Measurements from ENCODE around the gene CEP85L. TPM values are rescaled to one million over a fixed set of nuclear protein-coding genes. Genes with fewer than 3 reads are reported as not detected.

Gene CEP85L
- total and polyA plus RNA-seq, 10 donors, result 6.3 to 46.5 (median 30.7) TPM

DNA sequence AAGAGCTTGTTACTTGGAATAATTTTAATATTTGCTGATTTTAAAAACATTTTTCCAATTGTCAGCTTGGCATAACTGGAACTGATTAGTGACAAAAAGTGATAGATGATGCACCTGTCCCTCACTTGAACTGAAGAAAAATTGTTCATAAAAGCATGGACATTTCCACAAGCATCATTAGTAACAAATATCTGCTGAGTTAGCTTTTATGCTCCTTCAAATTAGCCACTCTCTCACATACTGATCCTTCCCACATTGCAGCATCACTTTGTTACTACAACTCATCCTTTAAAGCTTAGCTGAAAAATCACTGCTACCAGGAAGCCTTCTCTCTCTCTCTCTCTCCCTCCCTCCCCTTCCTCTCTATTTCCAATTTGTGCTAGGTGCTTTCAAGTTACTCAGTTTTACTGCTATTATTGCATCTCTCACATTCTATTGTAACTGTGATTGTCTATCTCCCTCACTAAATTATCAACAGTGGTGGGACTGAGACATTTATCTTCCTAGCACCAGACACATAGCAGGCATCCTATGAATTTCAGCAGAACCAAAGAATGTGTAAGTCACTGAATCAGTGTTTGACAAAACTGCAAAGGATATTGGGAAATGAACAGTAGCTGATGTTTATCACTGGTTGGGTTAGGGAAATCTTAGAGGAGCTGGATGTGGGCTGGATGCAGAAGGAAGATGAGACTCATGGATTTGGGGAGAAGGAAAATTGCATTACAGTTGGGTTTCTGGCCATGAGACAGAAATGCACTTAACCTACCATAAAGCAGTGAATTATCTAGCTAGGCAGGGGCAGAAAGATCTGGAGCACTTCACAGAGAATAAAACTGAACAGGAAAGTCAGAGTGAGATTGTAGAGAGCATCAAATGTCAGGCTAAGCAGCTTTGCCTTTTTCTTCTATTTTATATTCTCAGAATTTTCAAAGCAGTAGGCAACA, 231.7 kb downstream of the CEP85L start:
- TF ChIP-seq, protein P1, sequence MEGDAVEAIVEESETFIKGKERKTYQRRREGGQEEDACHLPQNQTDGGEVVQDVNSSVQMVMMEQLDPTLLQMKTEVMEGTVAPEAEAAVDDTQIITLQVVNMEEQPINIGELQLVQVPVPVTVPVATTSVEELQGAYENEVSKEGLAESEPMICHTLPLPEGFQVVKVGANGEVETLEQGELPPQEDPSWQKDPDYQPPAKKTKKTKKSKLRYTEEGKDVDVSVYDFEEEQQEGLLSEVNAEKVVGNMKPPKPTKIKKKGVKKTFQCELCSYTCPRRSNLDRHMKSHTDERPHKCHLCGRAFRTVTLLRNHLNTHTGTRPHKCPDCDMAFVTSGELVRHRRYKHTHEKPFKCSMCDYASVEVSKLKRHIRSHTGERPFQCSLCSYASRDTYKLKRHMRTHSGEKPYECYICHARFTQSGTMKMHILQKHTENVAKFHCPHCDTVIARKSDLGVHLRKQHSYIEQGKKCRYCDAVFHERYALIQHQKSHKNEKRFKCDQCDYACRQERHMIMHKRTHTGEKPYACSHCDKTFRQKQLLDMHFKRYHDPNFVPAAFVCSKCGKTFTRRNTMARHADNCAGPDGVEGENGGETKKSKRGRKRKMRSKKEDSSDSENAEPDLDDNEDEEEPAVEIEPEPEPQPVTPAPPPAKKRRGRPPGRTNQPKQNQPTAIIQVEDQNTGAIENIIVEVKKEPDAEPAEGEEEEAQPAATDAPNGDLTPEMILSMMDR (IDR thresholded peaks at IDR 0.05 in 8 of 11, conservative IDR thresholded peaks at IDR 0.05 in 3 of 11), result no peak
- TF ChIP-seq POLR2AphosphoS5 (IDR thresholded peaks at IDR 0.05) (no peak), POLR2A (IDR thresholded peaks at IDR 0.05) (no peak)
- intact Hi-C loops (cut with DNase I; ENCODE audit: low total_unique reads), result no loop called here
- no peak for DNase-seq
- Histone ChIP-seq H3K4me3 (no peak overlapping the region), H3K4me1 (no peaks in the 10 kb centered on the region), H3K27ac (no peak overlapping the region), H3K27me3 (replicated peaks in 1 of 7) (no peaks in the 10 kb centered on the region), H3K9me3 (peaks cover 0 to 11% (median 5%) of the 10 kb centered on the region in 8 donors), H3K36me3 (peaks cover 0 to 3% (median 0%) of the 10 kb centered on the region in 6 donors)

Other genes with a start within 250 kb of the CEP85L start
- gene PLN, start 103.3 kb downstream of the CEP85L start, total RNA-seq, result 1 to 10 TPM in 6 of 7 donors, under 1 TPM in 1; 0.43 to 3.2 (median 1.5) TPM
- gene PLN, start 103.3 kb downstream of the CEP85L start, polyA plus RNA-seq, result 1 to 10 TPM; 2.2 to 3.9 (median 2.3) TPM
- gene ASF1A, start 242.6 kb upstream of the CEP85L start, total RNA-seq, result 10 to 100 TPM; 16.3 to 27.2 (median 17.6) TPM
- 10 to 100 TPM; 16.3 to 19.6 (median 16.7) TPM for gene ASF1A, start 242.6 kb upstream of the CEP85L start, polyA plus RNA-seq